Measurements from ENCODE around the gene ELK1. TPM values are rescaled to one million over a fixed set of nuclear protein-coding genes. Genes with fewer than 3 reads are reported as not detected.

The ELK1 gene
- total and polyA plus RNA-seq, 10 of the 15 experiments (the other 5 are each of a cell fraction or from before 2014, with no cell fraction given), result 4.1 to 55.5 (median 32.9) TPM

DNA sequence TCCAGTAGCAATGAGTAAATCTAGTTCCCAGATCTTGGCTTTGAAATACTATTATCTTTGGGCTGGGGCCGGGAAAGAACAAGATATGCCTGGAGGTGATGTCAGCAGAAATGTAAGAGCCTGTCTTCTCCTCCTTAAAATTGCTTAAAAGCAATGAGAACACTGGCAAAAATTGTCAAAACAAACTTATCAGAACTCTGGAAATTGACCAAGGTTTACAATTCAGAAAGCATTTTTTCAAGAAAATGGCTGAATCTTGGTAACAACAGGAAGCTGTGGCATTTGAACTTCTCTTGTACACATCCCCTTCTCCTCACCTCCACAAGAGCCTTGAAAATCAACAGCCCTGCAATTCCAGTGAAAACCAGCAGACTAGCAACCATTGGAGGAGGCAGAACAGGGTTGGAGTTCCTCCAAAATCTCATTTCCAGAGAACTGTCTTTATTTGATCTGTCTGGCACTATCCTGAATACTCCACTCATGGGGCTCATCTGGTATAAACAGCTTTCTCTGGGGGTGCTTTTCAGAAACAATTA, 54.6 kb downstream of the ELK1 start:
- Histone ChIP-seq H3K4me1 (ENCODE audit: control insufficient read depth, insufficient read depth, low read length) (no peaks in the 10 kb centered on the region), H3K9ac (ENCODE audit: control insufficient read depth, insufficient read depth, low read length) (no peak overlapping the region), H3K79me2 (ENCODE audit: control insufficient read depth, insufficient read depth, low read length) (no peaks in the 10 kb centered on the region), H3K36me3 (ENCODE audit: control insufficient read depth in 2 of 2, insufficient read depth in 2 of 2, low read length in 1 of 2) (no peaks in the 10 kb centered on the region), H3K4me3 (no peak overlapping the region), H3K27ac (ENCODE audit: control insufficient read depth, insufficient read depth) (no peak overlapping the region), H3K27me3 (replicated peaks in 1 of 2; ENCODE audit: control insufficient read depth in 2 of 2, insufficient read depth in 2 of 2, low read length in 1 of 2) (no peaks in the 10 kb centered on the region), H2AFZ (ENCODE audit: control insufficient read depth, low read depth, low read length) (no peak overlapping the region), H4K20me1 (ENCODE audit: control insufficient read depth, insufficient read depth) (no peaks in the 10 kb centered on the region), H3K9me3 (replicated peaks; ENCODE audit: control insufficient read depth, insufficient read depth, low read length) (no peaks in the 10 kb centered on the region; the same call in 2 of the 3 replicates), H3K4me2 (ENCODE audit: control insufficient read depth, insufficient read depth) (no peak overlapping the region)
- SMC1A ChIA-PET (ENCODE audit: uncharacterized antibody, unreplicated experiment), result no interaction called here
- RAD21 ChIA-PET (ENCODE audit: unreplicated experiment), result no interaction called here
- BruUV-seq (replicated peaks), result no TSS peak
- ATAC-seq (no peak), FAIRE-seq (no peak), DNase-seq (ENCODE audit: low read depth, low spot score) (no peak)
- in situ Hi-C loops (cut with MboI) (no loop called here), intact Hi-C loops (cut with micrococcal nuclease; ENCODE audit: unreplicated experiment) (no loop called here)
- TF ChIP-seq MYC (IDR thresholded peaks at IDR 0.05; ENCODE audit: insufficient read depth, insufficient read length, insufficient replicate concordance, low read length, severe bottlenecking) (no peak), YBX1 (IDR thresholded peaks at IDR 0.05) (no peak), ZNF24 (IDR thresholded peaks at IDR 0.05) (no peak), REST (IDR thresholded peaks at IDR 0.05; ENCODE audit: low read depth, low read length) (no peak), CHD1 (IDR thresholded peaks at IDR 0.05; ENCODE audit: low read depth, low read length) (no peak), ASH2L (IDR thresholded peaks at IDR 0.05; ENCODE audit: borderline replicate concordance, low read depth) (no peak), ZNF217 (IDR thresholded peaks at IDR 0.05) (no peak), ZNF207 (IDR thresholded peaks at IDR 0.05; ENCODE audit: borderline replicate concordance) (no peak), STAT1 (conservative IDR thresholded peaks at IDR 0.05) (no peak), NFYB (IDR thresholded peaks at IDR 0.05; ENCODE audit: insufficient read depth, low read depth, low read length) (no peak), TBL1XR1 (IDR thresholded peaks at IDR 0.05; ENCODE audit: low read depth, low read length) (no peak), HCFC1 (IDR thresholded peaks at IDR 0.05; ENCODE audit: low read length) (no peak), ATF3 (IDR thresholded peaks at IDR 0.05; ENCODE audit: borderline replicate concordance, extremely low read depth, low read depth, low read length) (no peak)
- WGBS (ENCODE audit: insufficient coverage, insufficient replicate concordance, low lambda C conversion rate, missing lambda C conversion rate), result 0% methylated on average over 1 of the region's 1 CpG
- CTCF ChIA-PET, result interaction anchor here (1.5 kb wide), 1 partner anchor 9 kb away, joined by 4 read pairs; no protein-coding TSS in a partner anchor
- POLR2A ChIA-PET, result no interaction called here
